GM10266 (cell line): Measurements from ENCODE around the gene GAS7.
A peak's percentile ranks its signal among the peaks of the same experiment; 100 is the strongest.

Experiments used
- DNase-seq: peaks from one replicate; pipeline ENCODE4 v3.0.0; 2012; ENCODE audit errors: extremely low spot score
- CTCF ChIP-seq: IDR thresholded peaks from 2 replicates; pipeline ENCODE4 v1.5.1; 2012; ENCODE audit warnings: mild to moderate bottlenecking, low read depth; ENCODE audit not compliant: control insufficient read depth, insufficient read depth; ENCODE audit errors: missing control alignments

GAS7 gene

GRCh38 chr17:10156948-10157607, 41.3 kb downstream of the GAS7 start:
- TF ChIP-seq CTCF: no peak
- DNase-seq: peak; percentile 78

- DNase-seq: no peak
- TF ChIP-seq CTCF: no peak
Measured at GRCh38 chr17:10156599-10156947, 41.8 kb downstream of the GAS7 start.

- TF ChIP-seq CTCF: no peak
- no peak for DNase-seq
Measured at GRCh38 chr17:10156077-10156435, 42.4 kb downstream of the GAS7 start.

- TF ChIP-seq CTCF: no peak
- no peak for DNase-seq
Measured at GRCh38 chr17:10155371-10156076, 42.9 kb downstream of the GAS7 start.

GRCh38 chr17:10151667-10152496, 46.5 kb downstream of the GAS7 start:
- peak; percentile 26 for DNase-seq
- TF ChIP-seq CTCF: no peak

GRCh38 chr17:10149573-10150399, 48.6 kb downstream of the GAS7 start:
- DNase-seq: no peak
- no peak for TF ChIP-seq CTCF
